ENCODE results near the gene WNT6. TPM values are rescaled to one million over a fixed set of nuclear protein-coding genes. Genes with fewer than 3 reads are reported as not detected.
"Not testable (repeated sequence)": the region's sequence is repeated elsewhere in the genome, so short reads cannot be mapped to it uniquely, and the experiment has no call there.

WNT6 gene
- polyA plus RNA-seq, 4 donors = 0.10 to 0.44 (median 0.27) TPM

DNA sequence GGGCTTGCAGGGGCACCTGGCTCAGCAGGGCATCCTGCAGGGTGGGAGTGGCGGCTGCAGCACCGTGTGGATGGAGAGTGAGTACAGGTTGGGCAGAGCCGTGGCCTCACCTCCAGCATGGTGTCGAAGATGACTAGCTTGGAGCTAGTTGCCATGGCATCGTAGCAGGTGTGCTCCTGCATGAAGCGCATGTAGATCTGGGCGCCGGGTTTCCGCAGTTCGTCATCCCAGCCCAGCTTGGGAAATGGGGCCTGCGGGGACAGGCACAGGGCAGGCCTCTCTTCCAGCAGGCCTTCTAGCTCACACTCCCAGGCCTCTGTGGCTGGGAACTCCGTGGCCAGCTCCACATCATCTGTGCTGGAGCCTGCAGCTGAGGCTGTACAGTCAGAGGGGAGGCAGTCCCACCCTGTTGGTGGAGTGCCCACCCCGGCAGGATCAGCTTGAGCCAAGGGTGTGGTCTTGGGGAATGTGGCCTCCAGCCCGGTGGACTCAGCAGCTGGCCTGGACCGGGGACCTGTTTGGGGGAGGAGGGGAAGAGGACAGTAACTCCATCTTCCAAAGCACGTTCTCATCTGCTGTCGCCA lies 29.6 kb upstream of the WNT6 start:
- DNase-seq (ENCODE audit: low read depth in 4 of 4, low spot score in 3 of 4) = no peak

DNA sequence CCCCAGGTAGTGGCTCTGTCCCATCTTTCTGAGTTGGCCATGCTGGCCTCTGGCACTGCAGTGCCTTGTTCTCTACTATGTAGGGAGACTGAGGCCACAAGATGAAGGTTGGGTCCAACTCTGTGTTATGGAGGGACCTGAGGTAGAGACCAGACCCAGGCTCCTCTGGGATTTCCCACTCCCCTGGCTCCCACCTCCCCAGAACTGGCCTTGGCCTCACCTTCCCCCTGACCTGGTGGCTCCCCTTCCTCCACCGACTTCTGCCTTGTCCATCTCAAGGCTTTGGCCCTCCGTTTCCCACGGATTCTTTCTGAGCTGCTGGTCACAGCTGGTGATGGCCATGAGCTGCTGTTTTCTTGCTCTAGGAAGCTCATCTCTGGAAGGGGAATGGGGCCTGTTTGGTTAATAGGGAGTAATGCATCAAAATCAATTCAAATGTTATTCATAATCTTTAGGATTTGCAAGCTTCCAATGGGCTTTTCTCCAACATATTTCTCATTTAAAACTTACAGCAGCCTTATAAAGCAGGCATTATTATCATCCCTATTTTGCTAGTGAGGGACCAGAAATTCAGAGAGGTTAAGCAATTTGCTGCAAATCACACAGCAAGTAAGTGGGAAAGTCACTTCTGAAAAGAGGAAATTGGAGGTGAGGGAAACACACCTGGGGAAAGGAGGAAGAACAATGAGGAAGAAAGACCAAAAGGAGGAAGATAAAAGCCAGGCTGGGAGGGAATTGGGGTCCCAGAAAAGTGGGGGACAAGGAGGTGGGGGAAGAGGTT lies 28.9 kb upstream of the WNT6 start:
- no peak for DNase-seq (ENCODE audit: low read depth in 4 of 4, low spot score in 3 of 4)

DNA sequence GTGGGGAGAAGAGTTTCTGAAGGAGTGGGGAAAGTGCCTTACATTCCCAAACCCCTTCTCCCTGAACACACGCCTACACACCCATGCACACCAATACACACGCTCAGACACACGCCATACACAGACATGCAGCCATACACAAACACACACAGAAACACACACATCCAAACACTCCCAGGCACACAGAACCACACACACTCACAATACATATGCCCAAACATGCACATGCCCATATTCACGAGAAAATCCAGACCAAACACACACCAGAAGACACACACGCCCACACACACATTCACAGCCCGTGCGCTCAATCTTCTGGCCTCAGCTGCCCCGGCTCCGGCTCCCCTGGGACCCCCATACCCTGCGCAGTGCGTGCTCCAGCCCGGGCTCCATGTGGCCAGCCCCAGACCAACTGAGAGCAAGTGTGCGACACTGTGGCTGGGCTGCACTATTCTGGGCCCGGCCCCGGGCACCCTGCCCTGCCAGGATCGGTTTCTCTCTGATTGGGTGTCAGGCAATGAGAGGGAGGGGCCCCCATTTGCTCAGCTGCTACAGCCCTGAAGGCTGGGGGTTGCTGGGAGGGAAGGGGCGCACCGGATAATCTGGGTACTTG lies 28.1 kb upstream of the WNT6 start, which contains the start of gene PRKAG3:
PRKAG3 (minus strand) TSS at position 426 of the 613 bp plus-strand sequence.
- DNase-seq (ENCODE audit: low read depth in 4 of 4, low spot score in 3 of 4) = no peak

DNA sequence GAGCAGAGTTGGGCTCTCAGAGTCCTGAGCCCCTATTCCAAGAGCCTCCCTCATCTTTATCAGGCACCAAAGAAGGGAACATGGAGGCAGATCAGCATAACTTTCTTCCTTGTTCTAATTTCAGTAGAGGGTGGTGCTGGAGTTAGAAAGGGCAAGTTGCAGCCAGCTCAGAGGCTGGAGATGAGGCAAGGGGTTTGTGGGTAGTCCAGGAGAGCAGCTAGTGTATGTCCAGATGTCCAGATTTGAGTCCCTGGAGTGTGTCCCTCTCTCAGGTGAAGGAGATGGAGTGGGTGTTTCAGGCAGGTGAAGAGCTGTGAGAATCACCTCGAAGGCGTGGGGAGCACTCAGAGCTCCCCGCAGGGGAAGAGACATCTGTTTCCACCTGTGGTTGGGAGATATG lies 27.5 kb upstream of the WNT6 start:
- DNase-seq (ENCODE audit: low read depth in 4 of 4, low spot score in 3 of 4) = no peak

DNA sequence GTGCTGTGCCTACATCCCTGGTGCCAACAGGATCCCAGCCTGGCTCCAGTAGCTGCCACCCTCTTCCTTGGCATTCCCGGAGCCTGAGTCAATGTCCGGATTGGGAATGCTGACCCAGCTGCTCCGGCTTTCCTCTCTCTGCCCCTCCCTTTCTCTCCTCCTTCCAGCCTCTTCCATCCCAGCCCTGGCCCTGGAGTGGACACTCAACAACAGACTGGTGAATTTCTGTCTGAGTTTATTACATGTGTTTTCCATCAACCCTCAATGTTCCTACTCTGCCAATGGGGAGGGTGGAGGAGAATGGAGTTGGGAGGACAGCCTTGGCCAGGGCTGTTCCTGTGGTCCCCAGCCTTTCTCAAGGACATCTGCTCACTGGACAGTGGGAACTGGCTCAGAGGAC lies 27.1 kb upstream of the WNT6 start:
- no peak for DNase-seq (ENCODE audit: low read depth in 4 of 4, low spot score in 3 of 4)

DNA sequence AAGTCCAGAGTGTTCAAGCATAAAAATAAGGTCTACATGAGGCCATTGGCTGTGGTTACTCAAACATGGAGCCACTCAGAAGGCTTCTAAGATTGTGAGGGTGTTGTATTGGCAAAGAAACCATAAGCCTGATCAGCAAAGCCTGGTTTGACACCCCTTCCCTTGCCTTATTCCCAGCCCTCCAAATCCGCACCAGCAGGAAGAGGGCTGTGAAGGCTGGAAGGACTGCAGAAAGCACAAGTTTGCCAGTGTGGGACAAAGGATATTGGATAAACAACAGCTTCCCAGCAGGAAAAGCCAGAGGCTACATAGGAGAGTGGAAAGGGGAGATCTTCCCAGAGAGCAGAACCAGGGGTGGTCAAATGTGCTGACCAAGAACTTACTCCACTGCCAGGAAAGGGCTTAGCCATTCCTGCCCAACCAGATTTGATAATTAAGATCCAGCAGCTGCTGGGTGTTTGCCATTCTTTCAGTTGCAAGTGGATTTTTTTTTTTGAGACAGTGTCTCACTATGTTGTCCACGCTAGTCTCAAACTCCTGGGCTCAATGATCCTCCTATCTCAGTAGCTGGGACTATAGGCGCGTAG lies 26.5 kb upstream of the WNT6 start:
- no peak for DNase-seq (ENCODE audit: low read depth in 4 of 4, low spot score in 3 of 4)

DNA sequence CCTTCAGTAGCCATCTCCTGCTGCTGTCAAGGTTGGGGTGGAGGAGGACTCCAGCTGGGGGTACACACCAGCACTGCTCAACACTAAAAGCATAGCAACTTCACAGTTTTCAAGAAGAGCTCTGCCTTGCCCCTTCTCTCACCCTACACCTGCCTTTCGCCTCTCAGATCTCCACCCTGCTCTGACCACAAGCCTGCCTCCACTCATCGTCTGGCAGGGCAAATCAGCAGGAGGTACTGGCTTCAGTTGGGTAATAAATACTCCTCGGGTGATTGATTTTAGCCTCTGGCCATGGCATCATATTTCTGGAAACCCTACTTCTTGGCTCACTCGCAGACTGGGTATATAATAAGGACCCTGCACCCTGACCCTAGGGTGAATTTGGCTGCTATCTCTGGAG lies 24.9 kb upstream of the WNT6 start:
- no peak for DNase-seq (ENCODE audit: low read depth in 4 of 4, low spot score in 3 of 4)

DNA sequence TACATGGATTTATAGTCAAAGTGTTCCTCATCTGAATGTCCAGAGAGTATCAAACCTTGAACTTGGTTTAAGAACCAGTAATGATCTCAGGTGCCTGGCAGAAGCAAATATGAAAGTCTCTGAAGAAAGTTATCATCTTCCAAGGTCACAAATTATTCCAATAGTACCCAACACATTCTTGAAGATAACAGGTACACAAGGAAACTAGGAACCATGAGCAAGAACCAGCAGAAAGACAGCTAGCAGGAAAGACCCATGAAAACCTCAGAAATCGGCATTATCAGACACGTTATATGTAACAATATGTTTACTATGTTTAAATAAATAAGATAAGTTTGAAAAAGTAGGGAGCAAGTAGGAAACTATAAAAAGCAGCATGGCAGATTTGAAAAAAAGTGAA lies 22.1 kb upstream of the WNT6 start:
- no peak for DNase-seq (ENCODE audit: low read depth in 4 of 4, low spot score in 3 of 4)

DNA sequence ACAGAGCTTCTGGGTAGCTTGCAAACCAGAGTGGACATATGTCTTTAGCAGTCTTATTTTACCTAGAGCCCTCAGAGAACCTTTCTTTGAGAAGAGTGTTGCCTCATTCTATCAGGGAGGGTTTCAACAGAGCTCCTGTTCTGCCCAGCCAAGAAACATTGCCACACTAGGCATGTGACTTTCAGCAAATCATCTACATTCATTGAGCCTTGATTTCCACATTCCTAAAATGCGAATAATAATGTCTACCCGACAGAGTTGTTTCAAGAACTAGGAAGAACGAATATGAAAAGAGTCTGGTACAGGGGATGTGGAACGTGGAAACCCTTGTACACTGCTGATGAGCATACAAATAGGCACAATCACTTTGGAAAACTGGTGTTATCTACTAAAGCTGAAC lies 20.2 kb upstream of the WNT6 start:
- DNase-seq (ENCODE audit: low read depth in 4 of 4, low spot score in 3 of 4) = no peak

DNA sequence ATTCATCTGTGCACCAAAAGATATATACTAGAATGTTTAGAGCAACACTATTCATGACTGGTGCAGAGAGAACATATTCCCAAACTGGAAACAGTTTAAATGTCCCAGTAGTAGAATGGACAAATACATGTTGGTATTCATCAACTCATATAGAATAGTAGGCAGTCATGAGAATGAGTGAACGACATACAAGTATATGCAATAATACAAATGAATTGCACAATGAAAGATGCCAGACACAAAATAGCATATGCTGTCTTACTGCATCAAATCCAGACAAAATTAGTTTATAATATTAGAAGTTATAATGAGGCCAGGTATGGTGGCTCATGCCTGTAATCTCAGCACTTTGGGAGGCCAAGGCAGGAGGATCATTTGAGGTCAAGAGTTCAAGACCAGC lies 19.7 kb upstream of the WNT6 start:
- DNase-seq (ENCODE audit: low read depth in 4 of 4, low spot score in 3 of 4) = no peak

DNA sequence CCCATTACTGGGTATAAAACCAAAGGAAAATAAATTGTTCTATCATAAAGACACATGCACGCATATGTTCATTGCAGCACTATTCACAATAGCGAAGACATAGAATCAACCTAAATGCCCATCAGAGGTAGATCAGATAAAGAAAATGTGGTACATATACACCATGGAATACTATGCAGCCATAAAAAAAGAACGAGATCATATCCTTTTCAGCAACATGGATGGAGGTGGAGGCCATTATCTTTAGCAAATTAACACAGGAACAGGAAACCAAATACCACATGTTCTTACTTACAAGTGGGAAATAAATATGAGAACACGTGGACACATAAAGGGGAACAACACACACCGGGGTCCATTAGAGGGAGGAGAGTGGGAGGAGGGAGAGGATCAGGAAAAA lies 15.3 kb upstream of the WNT6 start:
- not testable (repeated sequence) for DNase-seq (ENCODE audit: low read depth in 4 of 4, low spot score in 3 of 4)

DNA sequence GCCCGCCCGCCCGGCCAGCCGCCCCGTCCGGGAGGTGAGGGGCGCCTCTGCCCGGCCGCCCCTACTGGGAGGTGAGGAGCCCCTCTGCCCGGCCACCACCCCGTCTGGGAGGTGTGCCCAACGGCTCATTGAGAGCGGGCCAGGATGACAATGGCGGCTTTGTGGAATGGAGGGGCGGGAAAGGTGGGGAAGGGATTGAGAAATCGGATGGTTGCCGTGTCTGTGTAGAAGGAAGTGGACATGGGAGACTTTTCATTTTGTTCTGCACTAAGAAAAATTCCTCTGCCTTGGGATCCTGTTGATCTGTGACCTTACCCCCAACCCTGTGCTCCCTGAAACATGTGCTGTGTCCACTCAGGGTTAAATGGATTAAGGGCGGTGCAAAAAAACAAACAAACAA lies 12.6 kb upstream of the WNT6 start:
- DNase-seq (ENCODE audit: low read depth in 4 of 4, low spot score in 3 of 4) = not testable (repeated sequence)

DNA sequence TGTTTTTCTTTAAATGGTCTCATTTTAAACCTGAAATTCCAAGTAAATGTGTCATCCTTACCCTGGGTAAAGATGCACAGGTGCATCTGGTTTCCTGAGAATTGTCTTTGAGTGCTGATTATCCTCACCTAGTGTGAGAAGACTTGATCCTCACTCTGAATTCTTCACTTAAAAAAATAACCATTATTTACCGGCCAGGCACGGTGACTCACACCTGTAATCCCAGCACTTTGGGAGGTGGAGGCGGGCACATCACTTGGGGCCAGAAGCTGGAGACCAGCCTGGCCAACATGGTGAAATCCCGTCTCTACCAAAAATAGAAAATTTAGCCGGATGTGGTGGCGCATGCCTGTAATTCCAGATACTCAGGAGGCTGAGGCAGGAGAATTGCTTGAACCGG lies 9.9 kb upstream of the WNT6 start:
- no peak for DNase-seq (ENCODE audit: low read depth in 4 of 4, low spot score in 3 of 4)

DNA sequence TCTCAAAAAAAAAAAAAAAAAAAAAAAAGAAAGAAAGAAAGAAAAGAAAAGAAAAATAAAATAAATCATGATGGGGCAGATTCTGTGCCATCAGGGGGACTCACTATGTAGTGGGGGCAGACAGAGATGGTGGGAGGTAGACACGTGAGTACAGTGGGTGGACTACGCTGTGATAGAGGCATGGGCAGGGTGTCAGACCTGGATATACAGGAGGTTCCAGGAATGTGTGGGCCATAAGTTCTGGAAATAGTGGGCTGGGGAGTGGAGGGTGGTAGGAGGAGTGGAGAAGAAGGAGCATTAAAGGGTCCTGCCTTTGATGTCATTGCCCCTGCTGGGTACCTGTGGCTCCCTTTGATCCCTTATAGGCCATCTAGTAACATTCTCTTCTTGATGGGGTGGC lies 8.8 kb upstream of the WNT6 start:
- no peak for DNase-seq (ENCODE audit: low read depth in 4 of 4, low spot score in 3 of 4)

DNA sequence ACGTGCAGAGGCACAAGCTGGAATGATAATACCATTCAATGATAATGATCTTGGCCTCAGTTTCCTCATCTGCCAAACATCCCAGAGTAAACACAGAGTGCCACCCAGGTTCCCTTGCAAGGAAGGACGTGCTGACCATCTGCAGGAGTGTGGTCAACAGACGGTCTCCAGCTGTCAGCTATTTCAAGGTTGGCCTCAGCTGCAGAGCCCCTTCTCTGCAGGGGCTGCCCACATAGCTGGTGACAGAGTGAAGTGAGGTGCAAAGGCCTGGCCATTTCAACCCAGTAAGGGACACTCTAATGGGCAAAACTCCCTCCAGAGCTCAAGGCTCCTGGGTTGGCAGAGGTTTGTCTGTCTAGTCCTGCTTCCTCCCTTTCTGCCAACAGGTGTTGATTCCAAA lies 8.3 kb upstream of the WNT6 start:
- no peak for DNase-seq (ENCODE audit: low read depth in 4 of 4, low spot score in 3 of 4)

DNA sequence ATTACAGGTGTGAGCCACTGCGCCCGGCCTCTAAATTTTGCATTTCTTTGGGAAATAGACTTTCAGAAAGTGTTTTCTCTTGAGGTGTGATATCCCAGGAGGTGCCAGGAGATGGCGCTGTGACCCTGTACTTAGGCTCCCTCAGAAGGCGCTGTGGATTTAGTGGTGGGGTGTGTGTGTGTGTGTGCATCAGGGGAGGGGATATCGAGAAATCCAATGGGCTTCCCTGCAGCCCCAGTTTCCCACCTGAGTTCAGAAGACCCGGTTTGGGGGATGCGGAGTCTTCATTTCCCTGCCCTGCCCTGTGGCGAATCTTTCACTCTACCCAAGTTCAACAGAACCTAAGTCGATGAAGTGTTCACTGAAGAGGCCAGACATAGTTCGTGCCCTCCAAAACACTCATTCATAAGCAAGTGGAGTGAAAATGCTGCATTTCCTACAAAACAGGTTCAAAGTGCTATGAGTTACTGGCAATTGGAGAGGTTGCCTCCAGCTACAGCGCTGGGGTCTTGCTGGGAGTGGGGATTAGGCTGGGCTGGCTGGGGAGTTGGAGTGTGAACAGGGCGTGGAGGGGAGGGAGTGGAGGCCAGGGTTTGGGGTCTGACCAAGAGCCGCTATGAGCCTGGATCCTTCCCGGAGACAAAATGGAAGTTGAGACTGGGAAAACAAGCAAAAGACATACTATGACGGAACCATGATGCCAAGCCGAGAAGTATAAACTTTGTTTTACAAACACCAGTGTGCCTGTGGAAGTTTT lies 6.5 kb upstream of the WNT6 start:
- DNase-seq (ENCODE audit: low read depth in 4 of 4, low spot score in 3 of 4) = no peak

DNA sequence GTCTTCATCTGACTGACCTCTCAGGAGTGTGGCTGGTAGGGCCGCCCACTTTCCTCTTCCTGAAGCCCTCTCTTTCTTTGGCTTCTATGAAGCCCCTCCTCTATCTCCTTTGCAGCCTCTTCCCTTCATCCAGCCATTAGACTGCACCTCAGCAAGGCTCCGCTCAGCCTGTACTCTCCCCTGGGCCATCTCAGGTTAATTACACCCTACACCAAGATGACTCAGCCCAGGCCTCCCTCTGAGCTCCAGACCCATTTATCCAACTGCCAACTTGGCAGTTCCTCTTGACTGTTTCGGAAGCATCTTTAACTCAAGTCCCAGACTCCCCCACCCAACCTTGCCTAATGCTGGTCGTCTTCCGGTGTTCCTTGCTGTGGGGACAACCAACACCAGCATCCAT lies 5.8 kb upstream of the WNT6 start:
- no peak for DNase-seq (ENCODE audit: low read depth in 4 of 4, low spot score in 3 of 4)

DNA sequence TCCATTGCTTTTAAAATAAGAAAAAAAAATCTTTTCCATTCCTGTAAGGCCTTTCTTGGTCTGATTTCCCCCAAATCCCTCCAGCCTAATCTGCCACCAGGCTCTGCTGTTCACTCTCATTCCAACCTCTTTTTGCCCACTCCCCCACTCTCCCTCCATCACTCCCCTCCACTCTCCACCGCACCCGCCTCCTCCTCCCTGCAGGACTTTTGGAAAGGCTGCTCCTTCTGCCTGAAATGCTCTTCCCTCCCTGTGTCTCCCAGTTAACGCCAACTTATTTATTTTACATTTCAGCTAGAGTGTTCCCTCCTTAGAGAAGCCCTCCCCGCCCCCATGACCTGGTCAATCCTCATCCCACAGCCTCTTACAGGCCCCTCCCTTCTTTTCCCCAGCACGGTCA lies 4.7 kb upstream of the WNT6 start:
- DNase-seq (ENCODE audit: low read depth in 4 of 4, low spot score in 3 of 4) = no peak

DNA sequence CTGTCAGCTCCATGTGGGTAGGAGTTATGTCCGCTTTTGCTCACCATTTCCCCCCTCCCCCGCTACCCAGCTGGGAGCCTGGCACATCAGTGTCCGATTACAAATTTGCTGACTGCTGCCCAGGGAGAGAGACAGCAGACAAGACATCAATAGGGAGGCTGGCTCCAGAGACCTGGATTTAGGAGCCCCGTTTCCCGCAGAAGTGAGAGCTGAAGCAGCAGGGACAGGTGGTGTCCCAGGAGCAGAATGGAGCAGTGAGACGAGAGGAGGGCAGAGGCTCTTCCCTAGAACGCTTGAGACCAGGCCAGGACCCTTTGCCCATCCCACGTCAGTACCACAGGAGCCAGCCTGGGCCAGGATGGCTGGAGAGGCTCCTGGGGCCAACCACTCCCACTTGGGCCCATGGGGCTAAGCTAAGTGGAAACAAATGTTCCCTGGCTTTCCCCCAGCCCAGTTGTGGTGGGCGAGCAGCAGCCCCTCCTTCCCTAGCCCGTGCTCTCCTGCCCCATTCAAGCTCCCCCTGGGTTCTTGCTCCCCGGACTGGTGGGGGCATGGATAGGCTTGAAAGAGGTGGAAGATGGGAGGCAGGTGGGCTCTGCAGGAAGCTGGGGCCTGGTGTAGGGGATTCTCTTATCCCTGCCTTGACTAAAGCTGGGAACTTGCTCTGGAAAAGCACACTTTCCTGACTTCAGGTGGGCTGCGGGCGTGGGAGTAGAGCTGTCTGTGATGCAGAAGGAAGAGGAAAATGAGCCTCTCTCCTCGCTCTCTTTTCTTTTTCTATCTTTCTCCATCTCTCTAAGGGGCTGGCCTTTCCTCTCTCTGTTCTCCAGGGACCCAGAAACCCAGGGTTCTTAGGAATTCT lies 4.1 kb upstream of the WNT6 start:
- DNase-seq (ENCODE audit: low read depth in 4 of 4, low spot score in 3 of 4) = no peak
